Measurements from ENCODE around the gene FGD5.

The FGD5 gene

DNA sequence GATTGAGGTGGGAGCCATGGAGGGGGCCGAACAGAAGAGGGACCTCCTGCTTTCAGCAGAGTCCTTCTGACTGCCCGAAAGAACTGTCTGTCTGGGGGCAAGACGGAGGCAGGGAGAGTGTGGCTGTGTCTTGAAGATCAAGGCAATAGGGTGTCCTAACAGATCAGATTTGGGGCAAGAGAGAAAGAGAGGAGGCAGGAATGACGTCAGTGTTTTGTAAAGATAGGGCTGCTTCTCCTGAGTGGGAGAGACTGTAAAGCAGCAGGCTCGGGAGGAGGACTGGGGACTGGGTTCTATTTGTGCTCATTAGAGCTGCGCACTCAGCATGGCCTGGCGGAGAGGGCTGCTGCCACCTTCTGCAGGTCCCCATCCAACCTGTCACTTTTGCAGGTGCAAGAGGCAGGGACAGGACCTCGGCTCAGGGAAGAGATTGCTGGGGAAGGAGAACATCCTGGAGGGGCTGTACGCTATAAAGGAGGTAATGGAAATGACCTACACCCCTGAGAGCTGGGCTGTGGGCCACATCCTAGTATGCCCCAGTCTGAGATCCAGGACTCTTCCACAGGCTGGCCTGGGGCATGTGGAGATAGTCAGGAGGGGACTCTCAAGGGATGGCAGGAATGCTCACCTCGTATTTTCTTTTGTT is 29.0 kb upstream of the FGD5 start:
- no peak for DNase-seq

- DNase-seq, result no peak
These were observed 27.3 kb upstream of the FGD5 start for GRCh38 chr3:14791343-14791945.

DNA sequence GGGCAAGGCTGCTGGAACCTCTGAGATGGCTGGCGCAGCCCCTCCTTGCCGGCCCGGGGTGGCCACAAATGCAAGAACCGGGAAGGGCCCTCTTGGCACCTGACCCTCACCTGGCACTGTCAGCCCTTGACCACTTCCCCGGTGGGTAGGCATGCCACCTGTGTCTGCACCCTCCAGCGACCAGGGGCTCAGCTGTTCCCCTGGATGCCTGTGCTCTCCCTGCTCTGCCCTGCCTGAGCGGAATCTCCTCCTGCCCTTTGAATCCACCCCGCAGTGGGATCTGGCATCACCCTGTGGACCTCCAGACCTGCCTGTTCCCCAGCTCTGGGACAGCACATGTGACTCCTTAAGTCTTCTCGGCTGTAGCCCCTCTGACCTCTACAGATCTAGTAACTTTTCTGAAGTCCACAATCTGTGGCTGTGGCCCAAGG is 26.1 kb upstream of the FGD5 start:
- no peak for DNase-seq

GRCh38 chr3:14793126-14793857 is 25.5 kb upstream of the FGD5 start:
- no peak for DNase-seq

DNA sequence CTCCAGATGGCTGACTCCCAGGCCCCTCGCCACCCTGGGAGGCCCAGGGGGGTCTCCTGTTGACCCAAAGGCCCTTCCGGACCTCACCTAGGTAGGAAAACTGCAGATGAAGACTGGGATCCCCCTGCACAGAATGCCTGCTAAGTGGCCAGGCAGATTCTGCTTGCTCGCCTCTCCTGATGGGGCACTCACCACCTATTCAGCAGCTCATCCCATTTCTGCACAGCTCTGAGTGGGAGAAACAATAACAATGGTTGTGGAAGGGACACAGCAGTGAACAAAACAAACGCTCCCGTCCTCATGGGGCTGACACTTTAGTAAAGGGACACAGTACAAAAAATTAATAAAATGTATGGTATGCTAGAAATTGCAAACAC is 24.9 kb upstream of the FGD5 start:
- no peak for DNase-seq

GRCh38 chr3:14794435-14794834 is 24.3 kb upstream of the FGD5 start:
- DNase-seq, result no peak

DNA sequence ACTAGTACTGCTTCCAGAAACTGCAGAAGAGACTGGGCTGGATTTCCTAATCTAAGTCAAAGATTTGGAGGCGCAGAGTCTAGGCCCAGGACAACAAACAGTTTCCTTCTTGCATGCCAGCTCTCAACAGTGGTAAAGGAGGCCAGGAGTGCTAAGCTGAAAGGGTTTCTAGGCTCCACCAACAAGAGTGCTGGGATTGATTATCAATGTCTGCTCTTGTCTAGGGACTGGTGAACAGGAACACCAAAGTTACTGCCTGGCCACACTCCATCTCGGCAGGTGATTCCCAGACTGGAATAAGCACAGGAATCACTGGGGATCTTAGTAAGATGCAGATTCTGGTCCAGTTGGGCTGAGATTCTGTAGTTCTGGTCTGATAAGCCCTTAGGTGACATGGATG is 22.8 kb upstream of the FGD5 start:
- no peak for DNase-seq

GRCh38 chr3:14796403-14797077 is 22.2 kb upstream of the FGD5 start:
- no peak for DNase-seq

GRCh38 chr3:14797731-14798130 is 21.0 kb upstream of the FGD5 start:
- DNase-seq, result no peak

GRCh38 chr3:14798231-14798630 is 20.5 kb upstream of the FGD5 start:
- no peak for DNase-seq

GRCh38 chr3:14799146-14799545 is 19.6 kb upstream of the FGD5 start:
- no peak for DNase-seq

GRCh38 chr3:14801031-14801430 is 17.7 kb upstream of the FGD5 start:
- no peak for DNase-seq

DNA sequence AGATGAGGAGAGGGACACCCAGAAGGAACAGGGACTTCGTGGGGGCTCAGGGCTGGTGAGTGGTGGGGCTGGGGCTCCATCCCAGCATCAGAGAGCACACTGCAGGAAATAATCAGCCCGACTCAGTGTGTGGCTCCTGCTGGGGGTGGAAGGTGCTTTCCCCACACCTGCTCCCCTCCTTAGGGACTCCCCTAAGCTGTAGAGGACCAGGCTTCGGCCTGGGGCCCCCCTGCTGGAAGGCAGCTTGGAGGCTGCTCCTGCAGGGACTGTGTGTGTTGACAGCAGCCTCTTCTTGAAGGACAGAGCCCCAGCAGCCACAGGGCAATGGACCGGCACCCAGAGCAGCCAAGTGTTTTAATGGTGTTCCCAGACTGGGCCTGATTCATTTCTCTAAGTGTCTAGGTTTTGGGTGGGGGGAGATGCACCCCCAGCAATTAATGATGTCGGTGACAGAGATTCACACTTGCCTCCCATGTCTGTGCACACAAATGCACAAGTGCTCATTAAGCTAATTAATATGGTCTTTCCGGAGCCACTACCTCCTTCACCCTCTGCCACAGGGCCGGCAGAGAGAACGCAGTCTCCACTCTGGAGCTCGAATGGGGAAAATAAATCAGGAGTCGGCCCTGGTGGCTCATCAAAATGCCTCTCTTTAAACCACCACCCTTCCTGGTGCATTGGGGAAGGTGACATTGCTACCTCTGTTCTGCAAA is 16.9 kb upstream of the FGD5 start:
- no peak for DNase-seq

DNA sequence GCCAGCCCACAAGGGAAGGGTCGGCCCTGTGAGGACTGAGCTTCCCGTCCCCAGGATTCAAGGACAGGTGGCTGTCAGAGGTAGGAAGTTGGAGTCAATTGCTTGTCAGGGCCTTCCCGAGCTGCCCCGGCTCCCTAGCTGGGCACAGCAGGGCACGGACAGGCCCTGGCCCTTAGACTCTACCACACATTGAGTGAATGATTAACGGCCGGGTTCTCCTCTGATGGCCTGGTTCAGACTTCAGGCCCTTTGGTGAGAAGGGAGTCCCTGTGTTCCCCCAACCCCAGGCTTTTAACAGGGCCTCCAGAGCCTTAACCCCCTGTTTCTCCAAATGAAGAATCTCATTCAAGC is 16.4 kb upstream of the FGD5 start:
- DNase-seq, result no peak

DNA sequence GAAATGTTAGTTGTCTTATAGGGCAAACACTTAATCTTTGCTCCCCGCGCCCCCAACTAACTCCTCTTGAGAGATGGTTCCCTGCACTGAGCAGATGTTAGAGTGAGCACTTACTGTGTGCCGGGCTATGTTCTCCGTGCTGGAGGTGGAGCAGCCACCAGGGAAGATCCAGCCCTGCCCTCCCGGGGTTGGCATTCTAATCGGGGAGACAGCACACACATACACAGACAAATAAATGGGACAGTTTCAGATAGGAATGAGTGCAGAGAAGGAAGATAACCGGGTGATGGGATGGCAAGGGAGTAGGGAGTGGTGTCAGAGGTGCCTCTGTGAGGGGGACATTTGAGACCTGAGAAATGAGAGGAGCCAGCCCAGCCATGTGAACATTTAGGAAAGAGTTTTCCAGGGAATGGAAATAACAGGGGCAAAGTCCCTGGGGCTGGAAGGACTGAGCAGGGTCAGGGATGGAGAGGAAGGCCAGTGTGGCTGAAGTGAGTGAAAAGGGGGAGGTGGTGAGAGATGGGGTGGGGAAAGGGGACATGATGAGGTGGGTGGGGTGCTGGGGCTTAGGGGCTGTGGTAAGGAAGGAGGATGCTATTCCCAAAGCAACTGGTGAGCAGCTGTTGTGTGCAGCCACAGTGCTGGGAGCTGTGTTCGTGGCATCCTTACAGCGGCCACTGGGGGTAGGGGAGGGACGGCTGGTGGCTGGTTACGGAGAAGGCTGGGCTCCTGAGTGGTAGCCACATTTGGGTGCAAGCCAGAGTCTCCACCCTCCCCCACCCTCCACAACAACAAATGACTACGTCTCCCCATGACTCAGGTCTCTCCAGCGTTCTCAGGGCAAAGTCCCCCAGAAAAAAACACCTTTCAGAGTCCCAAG is 15.4 kb upstream of the FGD5 start:
- no peak for DNase-seq

DNA sequence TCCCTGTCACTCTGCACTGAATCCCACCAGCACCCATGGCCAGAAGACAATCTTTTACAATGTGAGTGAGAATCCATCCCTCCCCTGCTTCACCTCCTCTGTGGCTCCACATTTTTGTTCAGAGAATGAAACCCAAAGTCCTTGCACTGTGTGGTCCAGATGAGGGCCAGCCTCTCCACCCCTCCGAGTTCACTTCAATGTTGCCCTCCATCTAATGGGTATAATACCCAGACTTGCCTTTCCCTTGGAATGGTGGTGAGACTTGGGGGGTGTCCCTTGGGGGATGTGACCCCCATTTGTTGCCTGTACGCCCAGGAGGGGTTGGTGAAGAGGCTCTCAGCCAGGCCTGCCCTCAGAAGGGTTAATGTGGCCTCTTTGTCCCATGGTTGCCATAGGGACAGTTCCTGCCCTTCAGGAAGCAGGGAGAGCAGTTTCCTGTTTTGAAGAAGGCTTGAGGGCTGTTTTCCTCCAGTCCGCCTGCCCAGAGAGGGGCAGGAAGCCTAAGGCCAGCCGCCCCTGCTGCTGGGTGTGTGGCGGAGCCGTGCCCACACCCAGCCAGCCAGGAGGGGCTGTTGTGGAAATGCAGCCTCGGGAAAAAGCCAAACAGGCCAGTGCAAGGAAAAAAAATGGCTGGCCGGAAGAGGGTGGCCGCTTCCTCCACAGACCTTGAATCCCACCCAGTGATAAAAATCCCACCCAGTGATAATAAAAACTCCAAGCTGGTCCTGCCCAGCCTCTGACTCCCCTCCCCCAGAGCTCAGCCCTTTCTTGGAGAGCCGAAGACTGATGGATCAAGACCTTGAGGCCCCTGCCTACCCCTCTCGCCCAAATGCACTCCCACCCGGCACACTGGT is 14.6 kb upstream of the FGD5 start:
- DNase-seq, result no peak

GRCh38 chr3:14804835-14805780 is 13.7 kb upstream of the FGD5 start:
- DNase-seq, result no peak

DNA sequence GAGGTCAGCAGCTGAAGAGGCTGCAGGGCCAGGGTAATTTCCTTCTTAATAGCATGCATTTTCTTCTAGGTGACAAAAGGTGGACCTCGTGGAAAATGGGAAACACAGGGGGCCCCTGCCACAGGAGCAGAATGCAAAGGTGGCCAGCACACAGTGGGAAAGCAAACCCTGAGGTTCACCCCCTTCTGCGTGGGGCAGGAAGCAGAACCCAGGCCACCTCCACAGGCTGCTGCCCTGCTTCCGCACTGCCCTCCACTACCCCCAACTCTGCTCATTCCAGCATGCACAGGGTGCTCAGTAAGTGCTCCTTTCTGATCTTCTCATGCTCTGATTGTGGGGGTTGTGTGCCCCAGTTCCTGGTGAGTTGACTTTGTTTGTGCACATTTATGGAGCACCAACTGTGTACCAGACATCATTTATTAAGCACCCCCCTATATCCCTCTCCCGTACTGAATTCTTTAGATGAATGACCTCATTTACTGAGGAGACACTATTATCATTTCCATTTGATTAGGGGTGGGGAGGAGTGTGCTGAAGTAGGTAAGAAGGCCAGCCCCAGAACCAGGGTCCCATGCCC is 12.7 kb upstream of the FGD5 start:
- no peak for DNase-seq

GRCh38 chr3:14806641-14807263 is 12.0 kb upstream of the FGD5 start:
- no peak for DNase-seq

All from DMS79 treated with DMSO at 0.1 percent for 48 hours (cell line).